ENCODE results near the gene DAP3.

Gene DAP3

DNA sequence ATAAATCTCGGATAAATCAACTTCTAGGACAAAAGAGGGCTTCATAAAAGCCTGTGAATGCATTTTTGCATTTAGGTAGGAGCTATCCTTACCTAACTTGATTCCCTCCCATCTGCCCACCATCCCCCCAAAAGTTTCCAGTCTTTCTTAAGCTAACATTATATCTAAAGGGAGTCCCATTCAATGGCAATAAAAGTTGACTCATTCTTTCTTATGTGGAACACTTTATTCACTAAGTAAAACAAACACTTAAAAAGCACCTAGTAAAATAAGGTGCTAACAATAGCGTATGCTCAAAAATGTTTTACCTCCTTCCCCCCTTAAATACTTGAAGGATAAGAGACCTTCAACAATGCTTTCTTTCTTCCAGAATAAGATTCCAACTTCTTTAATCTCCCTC is 84.3 kb downstream of the DAP3 start:
- H3K27ac ChIP-seq: no peak overlapping the region
- peaks cover 96 to 100% (median 99%) of the 10 kb centered on the region in 11 experiments for H3K36me3 ChIP-seq

GRCh38 chr1:155776414-155776813 is 87.5 kb downstream of the DAP3 start:
- peaks cover 0 to 2% (median 0%) of the 10 kb centered on the region in 11 experiments; a peak in 1 of 22 replicates for H4K20me1 ChIP-seq
- H3K4me1 ChIP-seq: peaks cover 5 to 20% (median 13%) of the 10 kb centered on the region in 10 experiments; a peak in 16 of 20 replicates
- peak overlapping the region in 1 of 10 experiments; percentile 10; a peak in 1 of 20 replicates for H3K4me3 ChIP-seq
- no peaks in the 10 kb centered on the region for H3K9me3 ChIP-seq (replicated peaks in 1 of 11)
- TF ChIP-seq Cebpa-rat (IDR thresholded peaks at IDR 0.05): peak in 6 of 11 experiments; percentile 23 to 55 (median 44); a peak in 3 of 22 replicates
- H3K27me3 ChIP-seq: no peaks in the 10 kb centered on the region
- peak overlapping the region in 9 of 11 experiments; percentile 26 to 64 (median 45); a peak in 13 of 22 replicates for H3K4me2 ChIP-seq
- no peak overlapping the region for H3K9ac ChIP-seq
- peaks cover 93 to 100% (median 98%) of the 10 kb centered on the region in 11 experiments for H3K36me3 ChIP-seq
- H3K27ac ChIP-seq: peak overlapping the region in 2 of 11 experiments; percentile 7 to 10; a peak in 2 of 22 replicates

More for the DNA sequence above, 84.3 kb downstream of the DAP3 start:
- H3K9me3 ChIP-seq (replicated peaks in 1 of 11): no peaks in the 10 kb centered on the region
- TF ChIP-seq Cebpa-rat (IDR thresholded peaks at IDR 0.05): no peak
- H3K27me3 ChIP-seq: no peaks in the 10 kb centered on the region
- peaks cover 0 to 14% (median 0%) of the 10 kb centered on the region in 11 experiments; a peak in 3 of 22 replicates for H4K20me1 ChIP-seq
- no peak overlapping the region for H3K4me2 ChIP-seq
- H3K4me3 ChIP-seq: no peak overlapping the region
- no peak overlapping the region for H3K9ac ChIP-seq
- peaks cover 5 to 20% (median 13%) of the 10 kb centered on the region in 10 experiments; a peak in 16 of 20 replicates for H3K4me1 ChIP-seq

- peaks cover 92 to 100% (median 97%) of the 10 kb centered on the region in 11 experiments for H3K36me3 ChIP-seq
- H3K9ac ChIP-seq: no peak overlapping the region
- H3K4me2 ChIP-seq: no peak overlapping the region; a peak in 2 of 22 replicates
- H3K4me3 ChIP-seq: no peak overlapping the region
- H3K9me3 ChIP-seq (replicated peaks in 1 of 11): no peaks in the 10 kb centered on the region
- H4K20me1 ChIP-seq: no peaks in the 10 kb centered on the region; a peak in 1 of 22 replicates
- peaks cover 5 to 20% (median 13%) of the 10 kb centered on the region in 10 experiments; a peak in 16 of 20 replicates for H3K4me1 ChIP-seq
- H3K27ac ChIP-seq: no peak overlapping the region
- H3K27me3 ChIP-seq: no peaks in the 10 kb centered on the region
- TF ChIP-seq Cebpa-rat (IDR thresholded peaks at IDR 0.05): no peak
Observed at GRCh38 chr1:155777582-155777981, 88.7 kb downstream of the DAP3 start.

Measured in BLaER1 treated with 17β-estradiol and CSF1 and Interleukin-3, amounts not matched to agents 10 nM and 100 nM (cell line).